GM23338 (cell line): ENCODE measurements around the gene NSD1. TPM values are rescaled to one million over a fixed set of nuclear protein-coding genes. Genes with fewer than 3 reads are reported as not detected.

ENCODE experiments used
- ATAC-seq: fragments of 200-7000 bp; cut with Tn5 transposase; 3 replicates; pipeline ENCODE4 v1.9.1; 2020
- DNase-seq: peaks from one replicate; pipeline ENCODE4 v3.0.0-alpha.2; 2015; ENCODE audit warnings: low spot score
- H2AFZ ChIP-seq: fragments of 200-600 bp; sonication (generic); 2 replicates; pipeline ENCODE4 v1.8.0; 2016; ENCODE audit warnings: antibody characterized with exemption, mild to moderate bottlenecking, moderate library complexity
- H3F3A ChIP-seq: fragments of 200-600 bp; sonication (generic); replicated peaks from 2 replicates; pipeline ENCODE4 v1.8.0; 2017; ENCODE audit warnings: antibody characterized with exemption, mixed run types, low read depth
- H3K27ac ChIP-seq: fragments of 200-600 bp; sonication (generic); 2 replicates; pipeline ENCODE4 v1.6.1; 2016; ENCODE audit warnings: low read depth
- H3K27me3 ChIP-seq: fragments of 200-600 bp; sonication (generic); 2 replicates; pipeline ENCODE4 v1.8.0; 2016; ENCODE audit warnings: mild to moderate bottlenecking, mixed run types, moderate library complexity; ENCODE audit not compliant: insufficient read depth
- H3K36me3 ChIP-seq: fragments of 200-600 bp; sonication (generic); 2 replicates; pipeline ENCODE4 v1.8.0; 2016; ENCODE audit warnings: mild to moderate bottlenecking; ENCODE audit not compliant: insufficient read depth
- H3K4me1 ChIP-seq: fragments of 200-600 bp; sonication (generic); 2 replicates; pipeline ENCODE4 v1.8.0; 2016; ENCODE audit warnings: mild to moderate bottlenecking, moderate library complexity; ENCODE audit not compliant: insufficient read depth
- H3K4me2 ChIP-seq: fragments of 200-600 bp; sonication (generic); 2 replicates; pipeline ENCODE4 v1.7.1; 2017; ENCODE audit warnings: mixed run types
- H3K4me3 ChIP-seq: fragments of 200-600 bp; sonication (generic); 2 replicates; pipeline ENCODE4 v1.6.1; 2016; ENCODE audit warnings: mixed run types
- H3K79me2 ChIP-seq: fragments of 200-600 bp; sonication (generic); replicated peaks from 2 replicates; pipeline ENCODE4 v1.8.0; 2017; ENCODE audit warnings: mild to moderate bottlenecking; ENCODE audit not compliant: insufficient read depth
- H3K9me2 ChIP-seq: fragments of 200-600 bp; sonication (generic); 2 replicates; pipeline ENCODE4 v1.8.0; 2017; ENCODE audit not compliant: insufficient read depth
- H4K20me1 ChIP-seq: fragments of 200-600 bp; sonication (generic); replicated peaks from 2 replicates; pipeline ENCODE4 v1.8.0; 2017; ENCODE audit warnings: mild to moderate bottlenecking; ENCODE audit not compliant: insufficient read depth
- H3K27ac Mint-ChIP-seq: 2 replicates; pipeline ENCODE4 v1.8.0; 2020; ENCODE audit warnings: inconsistent platforms, mild to moderate bottlenecking, moderate library complexity, mixed read lengths
- H3K27me3 Mint-ChIP-seq: 3 replicates; pipeline ENCODE4 v1.8.0; 2022; ENCODE audit warnings: low read depth, mild to moderate bottlenecking, moderate library complexity, mixed read lengths, inconsistent platforms; ENCODE audit not compliant: insufficient read depth, poor library complexity
- H3K36me3 Mint-ChIP-seq: 3 replicates; pipeline ENCODE4 v1.8.0; 2021; ENCODE audit warnings: low read depth, mild to moderate bottlenecking, inconsistent platforms, moderate library complexity, mixed read lengths
- H3K4me1 Mint-ChIP-seq: 3 replicates; pipeline ENCODE4 v1.8.0; 2020; ENCODE audit warnings: mild to moderate bottlenecking, inconsistent platforms, mixed read lengths
- H3K4me3 Mint-ChIP-seq: 3 replicates; pipeline ENCODE4 v1.8.0; 2021; ENCODE audit warnings: moderate library complexity, mild to moderate bottlenecking, inconsistent platforms, mixed read lengths
- H3K9me3 Mint-ChIP-seq: 3 replicates; pipeline ENCODE4 v1.8.0; 2020; ENCODE audit warnings: moderate library complexity, mild to moderate bottlenecking, inconsistent platforms, mixed read lengths
- CREB1 ChIP-seq: fragments of 250-450 bp; sonication (Bioruptor Pico); IDR thresholded peaks from 2 replicates; pipeline ENCODE4 v1.5.0; 2020; ENCODE audit warnings: low read depth, mild to moderate bottlenecking, moderate library complexity
- EZH2 ChIP-seq: fragments of 200-600 bp; sonication (generic); IDR thresholded peaks from one replicate; pipeline ENCODE4 v1.8.0; 2017; ENCODE audit warnings: antibody characterized with exemption, mild to moderate bottlenecking, low read depth; ENCODE audit not compliant: unreplicated experiment
- EZH2phosphoT487 ChIP-seq: fragments of 200-600 bp; sonication (generic); IDR thresholded peaks from one replicate; pipeline ENCODE4 v1.8.1; 2018; ENCODE audit warnings: antibody characterized with exemption; ENCODE audit not compliant: unreplicated experiment
- JUNB ChIP-seq: IDR thresholded peaks from one replicate; pipeline ENCODE4 v1.6.1; 2016; ENCODE audit warnings: antibody characterized with exemption; ENCODE audit not compliant: unreplicated experiment
- NANOG ChIP-seq: IDR thresholded peaks from 2 replicates; pipeline ENCODE4 v1.6.1; 2016; ENCODE audit warnings: antibody characterized with exemption, borderline replicate concordance
- POLR2AphosphoS5 ChIP-seq: IDR thresholded peaks from 2 replicates; pipeline ENCODE4 v1.6.1; 2016; ENCODE audit warnings: antibody characterized with exemption, low read depth
- STAT1 ChIP-seq: IDR thresholded peaks from one replicate; pipeline ENCODE4 v1.6.1; 2016; ENCODE audit warnings: antibody characterized with exemption; ENCODE audit not compliant: unreplicated experiment
- ZNF114 ChIP-seq: fragments of 250-450 bp; sonication (Bioruptor Pico); IDR thresholded peaks from 2 replicates; pipeline ENCODE4 v1.5.0; 2020; ENCODE audit warnings: mild to moderate bottlenecking, moderate library complexity
- ZNF331 ChIP-seq: fragments of 250-450 bp; sonication (Bioruptor Pico); IDR thresholded peaks from 2 replicates; pipeline ENCODE4 v1.5.0; 2020; ENCODE audit warnings: low read depth, mild to moderate bottlenecking, moderate library complexity
- polyA plus RNA-seq: library from polyadenylated mRNA; unstranded; fragments of >200 nt; fragmentation: Nextera tagmentation; extraction: Ambion mirVana; gene quantifications from 2 replicates; pipeline ENCODE4 v1.2.1, GENCODE V29; 2016
- total RNA-seq: library from RNA; depleted of rRNA; stranded (reverse); fragments of >200 nt; shearing (Covaris generic); gene quantifications from 2 replicates; pipeline ENCODE4 v1.2.3, GENCODE V29; 2014
- TF ChIP-seq, protein P1 (sequence below): fragments of 250-450 bp; sonication (Bioruptor Pico); IDR thresholded peaks from 2 replicates; pipeline ENCODE4 v1.5.0; 2020; ENCODE audit warnings: mild to moderate bottlenecking, moderate library complexity
- TF ChIP-seq, protein P2 (sequence below): IDR thresholded peaks from 2 replicates; pipeline ENCODE4 v1.6.1; 2016; ENCODE audit warnings: antibody characterized with exemption
- TF ChIP-seq, protein P3 (sequence below), 2 experiments: fragments of 200-600 bp in 1 of 2; sonication (generic) in 1 of 2; conservative IDR thresholded peaks; 2 replicates each; pipeline versions ENCODE4 v1.5.1 to v1.6.1; 2016 to 2017; ENCODE audit warnings: antibody characterized with exemption in 2 of 2, low read depth in 2 of 2, mild to moderate bottlenecking in 2 of 2, moderate library complexity in 1 of 2
- TF ChIP-seq, protein P4 (sequence below): IDR thresholded peaks from one replicate; pipeline ENCODE4 v1.6.1; 2018; ENCODE audit warnings: antibody characterized with exemption; ENCODE audit not compliant: unreplicated experiment

Gene NSD1
- total and polyA plus RNA-seq, 2 experiments from 2014 or later = 96.4 to 106 TPM

DNA sequence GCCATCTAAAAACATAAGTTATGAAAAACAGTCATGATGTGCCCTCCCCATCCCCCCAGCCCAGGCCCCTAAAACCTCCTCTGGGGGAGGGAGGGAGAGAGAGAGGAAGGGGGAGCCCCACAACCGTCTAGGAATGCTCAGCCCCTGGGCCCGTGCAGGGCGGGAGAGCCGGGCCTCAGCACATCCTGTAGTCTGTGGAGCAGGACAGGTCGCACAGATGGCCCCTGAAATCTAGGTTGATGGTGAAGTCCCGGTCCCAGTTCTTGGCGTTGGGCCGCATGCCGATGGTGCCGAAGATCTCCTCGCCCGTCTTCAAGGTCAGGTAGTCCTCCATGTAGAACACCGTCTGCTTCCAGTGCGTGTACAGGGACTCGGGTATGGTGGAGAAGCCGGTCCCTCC lies 131.8 kb downstream of the NSD1 start:
- Mint-ChIP-seq H3K4me3 (no peak overlapping the region), H3K27me3 (peaks cover 12% of the 10 kb centered on the region), H3K9me3 (no peaks in the 10 kb centered on the region), H3K4me1 (no peaks in the 10 kb centered on the region), H3K27ac (no peak overlapping the region; the same call in 1 of the 2 replicates), H3K36me3 (peaks cover 88% of the 10 kb centered on the region)
- Histone ChIP-seq H2AFZ (no peak overlapping the region), H3K27ac (0 out of 2 replicates have a peak overlapping the region, but pooled peaks have one; percentile 56), H3K36me3 (peaks cover 64% of the 10 kb centered on the region), H3K79me2 (peaks cover 13% of the 10 kb centered on the region; the same call in 1 of the 2 replicates), H3K4me1 (no peaks in the 10 kb centered on the region), H3K4me2 (no peak overlapping the region), H3K27me3 (no peaks in the 10 kb centered on the region), H3K9me2 (no peaks in the 10 kb centered on the region), H4K20me1 (peaks cover 33% of the 10 kb centered on the region), H3F3A (no peaks in the 10 kb centered on the region; the same call in 1 of the 2 replicates), H3K4me3 (no peak overlapping the region)
- peak; percentile 61 for ATAC-seq
- DNase-seq = no peak
- TF ChIP-seq, protein P1, sequence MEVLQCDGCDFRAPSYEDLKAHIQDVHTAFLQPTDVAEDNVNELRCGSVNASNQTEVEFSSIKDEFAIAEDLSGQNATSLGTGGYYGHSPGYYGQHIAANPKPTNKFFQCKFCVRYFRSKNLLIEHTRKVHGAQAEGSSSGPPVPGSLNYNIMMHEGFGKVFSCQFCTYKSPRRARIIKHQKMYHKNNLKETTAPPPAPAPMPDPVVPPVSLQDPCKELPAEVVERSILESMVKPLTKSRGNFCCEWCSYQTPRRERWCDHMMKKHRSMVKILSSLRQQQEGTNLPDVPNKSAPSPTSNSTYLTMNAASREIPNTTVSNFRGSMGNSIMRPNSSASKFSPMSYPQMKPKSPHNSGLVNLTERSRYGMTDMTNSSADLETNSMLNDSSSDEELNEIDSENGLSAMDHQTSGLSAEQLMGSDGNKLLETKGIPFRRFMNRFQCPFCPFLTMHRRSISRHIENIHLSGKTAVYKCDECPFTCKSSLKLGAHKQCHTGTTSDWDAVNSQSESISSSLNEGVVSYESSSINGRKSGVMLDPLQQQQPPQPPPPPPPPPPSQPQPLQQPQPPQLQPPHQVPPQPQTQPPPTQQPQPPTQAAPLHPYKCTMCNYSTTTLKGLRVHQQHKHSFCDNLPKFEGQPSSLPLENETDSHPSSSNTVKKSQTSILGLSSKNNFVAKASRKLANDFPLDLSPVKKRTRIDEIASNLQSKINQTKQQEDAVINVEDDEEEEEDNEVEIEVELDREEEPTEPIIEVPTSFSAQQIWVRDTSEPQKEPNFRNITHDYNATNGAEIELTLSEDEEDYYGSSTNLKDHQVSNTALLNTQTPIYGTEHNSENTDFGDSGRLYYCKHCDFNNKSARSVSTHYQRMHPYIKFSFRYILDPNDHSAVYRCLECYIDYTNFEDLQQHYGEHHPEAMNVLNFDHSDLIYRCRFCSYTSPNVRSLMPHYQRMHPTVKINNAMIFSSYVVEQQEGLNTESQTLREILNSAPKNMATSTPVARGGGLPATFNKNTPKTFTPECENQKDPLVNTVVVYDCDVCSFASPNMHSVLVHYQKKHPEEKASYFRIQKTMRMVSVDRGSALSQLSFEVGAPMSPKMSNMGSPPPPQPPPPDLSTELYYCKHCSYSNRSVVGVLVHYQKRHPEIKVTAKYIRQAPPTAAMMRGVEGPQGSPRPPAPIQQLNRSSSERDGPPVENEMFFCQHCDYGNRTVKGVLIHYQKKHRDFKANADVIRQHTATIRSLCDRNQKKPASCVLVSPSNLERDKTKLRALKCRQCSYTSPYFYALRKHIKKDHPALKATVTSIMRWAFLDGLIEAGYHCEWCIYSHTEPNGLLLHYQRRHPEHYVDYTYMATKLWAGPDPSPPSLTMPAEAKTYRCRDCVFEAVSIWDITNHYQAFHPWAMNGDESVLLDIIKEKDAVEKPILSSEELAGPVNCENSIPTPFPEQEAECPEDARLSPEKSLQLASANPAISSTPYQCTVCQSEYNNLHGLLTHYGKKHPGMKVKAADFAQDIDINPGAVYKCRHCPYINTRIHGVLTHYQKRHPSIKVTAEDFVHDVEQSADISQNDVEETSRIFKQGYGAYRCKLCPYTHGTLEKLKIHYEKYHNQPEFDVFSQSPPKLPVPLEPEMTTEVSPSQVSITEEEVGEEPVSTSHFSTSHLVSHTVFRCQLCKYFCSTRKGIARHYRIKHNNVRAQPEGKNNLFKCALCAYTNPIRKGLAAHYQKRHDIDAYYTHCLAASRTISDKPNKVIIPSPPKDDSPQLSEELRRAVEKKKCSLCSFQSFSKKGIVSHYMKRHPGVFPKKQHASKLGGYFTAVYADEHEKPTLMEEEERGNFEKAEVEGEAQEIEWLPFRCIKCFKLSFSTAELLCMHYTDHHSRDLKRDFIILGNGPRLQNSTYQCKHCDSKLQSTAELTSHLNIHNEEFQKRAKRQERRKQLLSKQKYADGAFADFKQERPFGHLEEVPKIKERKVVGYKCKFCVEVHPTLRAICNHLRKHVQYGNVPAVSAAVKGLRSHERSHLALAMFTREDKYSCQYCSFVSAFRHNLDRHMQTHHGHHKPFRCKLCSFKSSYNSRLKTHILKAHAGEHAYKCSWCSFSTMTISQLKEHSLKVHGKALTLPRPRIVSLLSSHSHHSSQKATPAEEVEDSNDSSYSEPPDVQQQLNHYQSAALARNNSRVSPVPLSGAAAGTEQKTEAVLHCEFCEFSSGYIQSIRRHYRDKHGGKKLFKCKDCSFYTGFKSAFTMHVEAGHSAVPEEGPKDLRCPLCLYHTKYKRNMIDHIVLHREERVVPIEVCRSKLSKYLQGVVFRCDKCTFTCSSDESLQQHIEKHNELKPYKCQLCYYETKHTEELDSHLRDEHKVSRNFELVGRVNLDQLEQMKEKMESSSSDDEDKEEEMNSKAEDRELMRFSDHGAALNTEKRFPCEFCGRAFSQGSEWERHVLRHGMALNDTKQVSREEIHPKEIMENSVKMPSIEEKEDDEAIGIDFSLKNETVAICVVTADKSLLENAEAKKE (CRISPR knock-in tag) = no peak
- TF ChIP-seq EZH2 (no peak), CREB1 (CRISPR knock-in tag) (no peak), POLR2AphosphoS5 (no peak), STAT1 (no peak), JUNB (no peak), ZNF114 (CRISPR knock-in tag) (no peak), ZNF331 (CRISPR knock-in tag) (no peak), NANOG (no peak), EZH2phosphoT487 (no peak)
- TF ChIP-seq, protein P2, sequence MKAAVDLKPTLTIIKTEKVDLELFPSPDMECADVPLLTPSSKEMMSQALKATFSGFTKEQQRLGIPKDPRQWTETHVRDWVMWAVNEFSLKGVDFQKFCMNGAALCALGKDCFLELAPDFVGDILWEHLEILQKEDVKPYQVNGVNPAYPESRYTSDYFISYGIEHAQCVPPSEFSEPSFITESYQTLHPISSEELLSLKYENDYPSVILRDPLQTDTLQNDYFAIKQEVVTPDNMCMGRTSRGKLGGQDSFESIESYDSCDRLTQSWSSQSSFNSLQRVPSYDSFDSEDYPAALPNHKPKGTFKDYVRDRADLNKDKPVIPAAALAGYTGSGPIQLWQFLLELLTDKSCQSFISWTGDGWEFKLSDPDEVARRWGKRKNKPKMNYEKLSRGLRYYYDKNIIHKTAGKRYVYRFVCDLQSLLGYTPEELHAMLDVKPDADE = no peak
- TF ChIP-seq, protein P3, sequence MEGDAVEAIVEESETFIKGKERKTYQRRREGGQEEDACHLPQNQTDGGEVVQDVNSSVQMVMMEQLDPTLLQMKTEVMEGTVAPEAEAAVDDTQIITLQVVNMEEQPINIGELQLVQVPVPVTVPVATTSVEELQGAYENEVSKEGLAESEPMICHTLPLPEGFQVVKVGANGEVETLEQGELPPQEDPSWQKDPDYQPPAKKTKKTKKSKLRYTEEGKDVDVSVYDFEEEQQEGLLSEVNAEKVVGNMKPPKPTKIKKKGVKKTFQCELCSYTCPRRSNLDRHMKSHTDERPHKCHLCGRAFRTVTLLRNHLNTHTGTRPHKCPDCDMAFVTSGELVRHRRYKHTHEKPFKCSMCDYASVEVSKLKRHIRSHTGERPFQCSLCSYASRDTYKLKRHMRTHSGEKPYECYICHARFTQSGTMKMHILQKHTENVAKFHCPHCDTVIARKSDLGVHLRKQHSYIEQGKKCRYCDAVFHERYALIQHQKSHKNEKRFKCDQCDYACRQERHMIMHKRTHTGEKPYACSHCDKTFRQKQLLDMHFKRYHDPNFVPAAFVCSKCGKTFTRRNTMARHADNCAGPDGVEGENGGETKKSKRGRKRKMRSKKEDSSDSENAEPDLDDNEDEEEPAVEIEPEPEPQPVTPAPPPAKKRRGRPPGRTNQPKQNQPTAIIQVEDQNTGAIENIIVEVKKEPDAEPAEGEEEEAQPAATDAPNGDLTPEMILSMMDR (conservative IDR thresholded peaks at IDR 0.05; ENCODE audit: low read depth in 2 of 2) = no peak
- TF ChIP-seq, protein P4, sequence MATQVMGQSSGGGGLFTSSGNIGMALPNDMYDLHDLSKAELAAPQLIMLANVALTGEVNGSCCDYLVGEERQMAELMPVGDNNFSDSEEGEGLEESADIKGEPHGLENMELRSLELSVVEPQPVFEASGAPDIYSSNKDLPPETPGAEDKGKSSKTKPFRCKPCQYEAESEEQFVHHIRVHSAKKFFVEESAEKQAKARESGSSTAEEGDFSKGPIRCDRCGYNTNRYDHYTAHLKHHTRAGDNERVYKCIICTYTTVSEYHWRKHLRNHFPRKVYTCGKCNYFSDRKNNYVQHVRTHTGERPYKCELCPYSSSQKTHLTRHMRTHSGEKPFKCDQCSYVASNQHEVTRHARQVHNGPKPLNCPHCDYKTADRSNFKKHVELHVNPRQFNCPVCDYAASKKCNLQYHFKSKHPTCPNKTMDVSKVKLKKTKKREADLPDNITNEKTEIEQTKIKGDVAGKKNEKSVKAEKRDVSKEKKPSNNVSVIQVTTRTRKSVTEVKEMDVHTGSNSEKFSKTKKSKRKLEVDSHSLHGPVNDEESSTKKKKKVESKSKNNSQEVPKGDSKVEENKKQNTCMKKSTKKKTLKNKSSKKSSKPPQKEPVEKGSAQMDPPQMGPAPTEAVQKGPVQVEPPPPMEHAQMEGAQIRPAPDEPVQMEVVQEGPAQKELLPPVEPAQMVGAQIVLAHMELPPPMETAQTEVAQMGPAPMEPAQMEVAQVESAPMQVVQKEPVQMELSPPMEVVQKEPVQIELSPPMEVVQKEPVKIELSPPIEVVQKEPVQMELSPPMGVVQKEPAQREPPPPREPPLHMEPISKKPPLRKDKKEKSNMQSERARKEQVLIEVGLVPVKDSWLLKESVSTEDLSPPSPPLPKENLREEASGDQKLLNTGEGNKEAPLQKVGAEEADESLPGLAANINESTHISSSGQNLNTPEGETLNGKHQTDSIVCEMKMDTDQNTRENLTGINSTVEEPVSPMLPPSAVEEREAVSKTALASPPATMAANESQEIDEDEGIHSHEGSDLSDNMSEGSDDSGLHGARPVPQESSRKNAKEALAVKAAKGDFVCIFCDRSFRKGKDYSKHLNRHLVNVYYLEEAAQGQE = no peak
